DMS153 treated with DMSO at 0.1 percent for 48 hours (cell line): ENCODE results near the gene REEP6.
"Not testable (repeated sequence)": the region's sequence is repeated elsewhere in the genome, so short reads cannot be mapped to it uniquely, and the experiment has no call there.

Experiments
- DNase-seq: peaks from one replicate; lab custom pipeline; 2025; ENCODE audit not compliant: unreplicated experiment; lab: John Stamatoyannopoulos, UW

REEP6 gene

DNA sequence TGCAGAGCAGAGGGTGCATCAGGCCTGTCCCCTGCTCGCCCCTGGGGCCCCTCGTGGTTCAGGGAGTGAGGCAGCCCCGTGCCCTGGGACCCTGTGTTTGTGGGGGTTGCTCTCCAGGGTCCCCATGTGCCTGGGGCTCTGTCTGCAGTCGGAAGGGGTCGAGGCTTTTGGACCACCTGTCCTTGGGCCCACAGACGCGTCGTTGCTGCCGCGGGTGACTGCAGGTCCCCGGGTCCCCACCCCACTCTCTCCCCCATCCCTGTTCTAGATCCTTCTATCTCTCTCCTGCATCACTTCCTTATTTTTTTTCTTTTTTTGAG, 2.7 kb upstream of the REEP6 start:
- no peak for DNase-seq

DNA sequence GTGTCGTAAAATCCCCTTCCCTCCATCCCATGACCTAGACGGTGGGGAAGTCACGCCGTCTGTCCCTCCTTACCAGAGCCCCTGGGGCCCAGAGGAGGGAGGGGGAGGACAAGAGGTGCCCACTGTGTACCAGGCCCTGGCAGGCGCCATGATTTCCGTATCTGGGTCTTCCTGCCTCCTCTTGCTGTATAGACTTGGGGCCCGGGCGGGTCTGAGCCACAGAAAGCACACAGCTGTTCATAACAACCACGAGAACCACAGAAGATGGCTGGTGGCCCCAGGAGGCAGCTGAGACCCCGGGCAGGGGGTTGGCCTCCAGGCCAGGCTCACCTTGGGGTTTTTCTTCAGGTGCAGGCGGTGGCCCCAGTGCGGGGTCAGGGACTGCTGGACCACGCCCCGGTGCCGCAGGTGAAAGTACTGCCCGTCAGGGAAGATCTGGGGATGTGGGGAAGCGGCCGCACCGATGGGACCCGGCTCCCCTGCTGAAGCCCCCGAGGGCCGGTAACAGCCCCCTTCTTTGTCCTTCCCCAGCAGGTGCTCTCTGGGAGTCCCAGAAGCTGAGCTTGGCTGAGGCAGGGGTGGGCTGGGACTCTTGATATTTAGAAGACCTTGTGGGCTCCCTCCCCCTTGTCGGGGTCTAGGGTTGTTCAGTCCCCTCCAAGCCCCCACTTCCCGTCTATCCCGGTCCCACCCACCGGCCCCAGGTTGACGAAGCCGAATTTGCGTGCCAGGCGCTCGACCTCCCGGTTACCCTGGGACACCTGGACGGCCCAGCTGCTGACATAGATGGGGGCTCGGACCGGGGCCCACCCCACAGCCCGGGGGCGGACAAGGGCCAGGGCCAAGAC, 1.3 kb upstream of the REEP6 start:
- DNase-seq = no peak

DNA sequence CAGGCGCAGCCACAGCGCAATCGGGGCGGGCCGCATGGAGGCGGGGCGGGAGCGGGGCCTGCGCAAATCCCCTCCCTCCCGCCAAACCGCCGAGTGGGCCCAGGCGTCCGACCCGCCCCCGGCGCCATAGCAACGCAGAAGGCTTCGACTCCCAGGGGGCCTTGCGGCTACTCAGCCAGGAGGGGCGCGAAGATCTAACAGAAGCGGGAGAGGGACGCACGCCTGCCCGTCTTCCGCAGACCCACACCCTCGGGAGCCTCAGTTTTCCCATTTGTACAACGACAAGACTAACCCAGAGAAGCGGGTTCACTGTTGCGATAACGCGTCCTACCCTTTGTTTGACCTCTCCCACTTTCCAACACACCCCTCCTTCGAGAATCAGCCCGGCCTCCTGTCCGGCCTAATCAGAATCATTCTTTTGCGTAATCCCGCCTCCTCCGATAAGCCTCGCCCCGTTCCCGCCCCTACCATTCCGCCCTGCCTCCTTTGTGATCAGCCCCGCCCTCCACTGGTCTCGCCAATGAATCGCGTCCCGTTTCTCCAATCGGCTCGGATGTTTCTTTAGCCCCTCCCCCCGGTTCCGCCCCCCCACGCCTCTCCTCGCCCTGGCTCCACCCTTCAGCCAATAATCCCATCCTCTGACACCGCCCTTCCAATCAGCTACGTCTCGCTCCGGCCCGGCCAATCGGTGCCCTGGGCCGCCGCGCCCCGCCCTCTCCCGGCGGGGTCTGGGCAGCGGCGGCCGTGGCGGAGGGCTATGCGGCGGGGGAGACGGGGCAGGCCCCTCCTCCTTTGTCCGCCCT, 469 bp upstream of the REEP6 start, which contains the start of gene PCSK4:
Gene PCSK4, minus strand, starts transcription at position 40 of the 803 bp plus-strand sequence. Its CDS starts 4 bp downstream, at position 36.
- peak; percentile 86 for DNase-seq

GRCh38 chr19:1491849-1492170, 829 bp downstream of the REEP6 start:
- no peak for DNase-seq

- DNase-seq = no peak
These were observed 1.6 kb downstream of the REEP6 start for GRCh38 chr19:1492474-1493006.

DNA sequence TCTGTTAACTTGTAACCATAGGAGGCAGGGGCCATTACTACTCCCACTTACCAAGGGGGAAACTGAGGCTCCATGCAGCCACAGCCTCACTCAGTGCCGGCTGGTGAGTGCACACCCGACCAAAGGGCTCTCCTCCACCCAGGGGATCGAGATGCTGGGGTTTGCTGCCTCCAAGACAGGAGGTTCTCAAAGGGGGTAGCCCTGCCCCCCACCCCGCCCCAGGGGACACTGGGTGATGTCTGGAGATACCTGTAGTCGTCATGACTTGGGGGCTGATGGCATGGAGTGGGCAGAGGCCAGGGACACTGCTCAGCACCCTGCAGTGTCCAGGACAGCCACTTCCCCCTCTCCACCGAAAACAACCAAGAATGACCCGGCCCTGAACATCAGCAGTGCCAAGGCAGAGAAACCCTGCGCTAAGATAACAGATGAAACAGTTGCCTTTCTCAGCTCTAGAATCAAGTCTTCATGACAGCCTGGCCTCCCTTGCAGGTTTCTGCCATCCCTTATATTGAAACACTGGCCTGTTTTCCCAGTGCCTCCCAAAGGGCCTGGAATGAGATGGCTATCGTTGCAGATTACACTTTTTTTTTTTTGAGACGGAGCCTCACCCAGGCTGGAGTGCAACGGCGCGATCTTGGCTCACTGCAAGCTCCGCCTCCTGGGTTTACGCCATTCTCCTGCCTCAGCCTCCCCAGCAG, 3.3 kb downstream of the REEP6 start:
- DNase-seq = no peak

GRCh38 chr19:1495051-1495798, 4.2 kb downstream of the REEP6 start:
- DNase-seq = no peak

DNA sequence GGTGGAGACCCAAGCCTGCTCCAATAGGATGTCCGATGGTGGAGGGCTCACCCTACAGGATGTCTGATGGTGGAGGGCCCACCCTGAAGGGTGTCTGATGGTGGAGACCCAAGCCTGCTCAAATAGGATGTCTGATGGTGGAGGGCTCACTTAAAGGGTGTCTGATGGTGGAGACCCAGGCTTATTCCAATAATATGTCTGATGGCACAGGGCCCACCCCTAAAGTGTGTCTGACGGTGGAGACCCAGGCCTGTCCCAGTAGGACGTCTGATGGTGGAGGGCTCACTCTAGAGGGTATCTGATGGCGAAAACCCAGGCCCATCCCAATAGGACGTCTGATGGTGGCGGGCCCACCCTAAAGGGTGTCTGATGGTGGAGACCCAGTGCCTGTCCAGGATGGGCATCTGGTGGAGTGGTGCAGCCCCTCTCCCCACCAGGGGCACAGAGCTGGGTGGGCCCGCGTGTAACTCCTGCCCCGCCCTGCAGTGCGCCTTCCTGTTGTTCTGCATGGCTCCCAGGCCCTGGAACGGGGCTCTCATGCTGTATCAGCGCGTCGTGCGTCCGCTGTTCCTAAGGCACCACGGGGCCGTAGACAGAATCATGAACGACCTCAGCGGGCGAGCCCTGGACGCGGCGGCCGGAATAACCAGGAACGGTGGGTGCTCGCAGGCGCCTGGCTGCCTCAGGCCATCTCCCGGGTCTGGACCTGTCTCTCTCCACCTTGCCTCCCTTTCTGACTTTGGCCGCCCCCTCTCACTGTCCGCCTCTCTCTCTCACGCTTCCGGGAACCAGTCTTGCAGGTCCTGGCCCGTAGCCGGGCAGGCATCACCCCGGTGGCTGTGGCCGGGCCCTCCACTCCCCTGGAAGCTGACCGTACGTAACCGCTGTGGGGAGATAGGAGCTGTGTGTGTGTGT, 5.1 kb downstream of the REEP6 start:
- DNase-seq = no peak

GRCh38 chr19:1496714-1497577, 6.0 kb downstream of the REEP6 start:
- DNase-seq = no peak

GRCh38 chr19:1497578-1498235, 6.7 kb downstream of the REEP6 start:
- no peak for DNase-seq

DNA sequence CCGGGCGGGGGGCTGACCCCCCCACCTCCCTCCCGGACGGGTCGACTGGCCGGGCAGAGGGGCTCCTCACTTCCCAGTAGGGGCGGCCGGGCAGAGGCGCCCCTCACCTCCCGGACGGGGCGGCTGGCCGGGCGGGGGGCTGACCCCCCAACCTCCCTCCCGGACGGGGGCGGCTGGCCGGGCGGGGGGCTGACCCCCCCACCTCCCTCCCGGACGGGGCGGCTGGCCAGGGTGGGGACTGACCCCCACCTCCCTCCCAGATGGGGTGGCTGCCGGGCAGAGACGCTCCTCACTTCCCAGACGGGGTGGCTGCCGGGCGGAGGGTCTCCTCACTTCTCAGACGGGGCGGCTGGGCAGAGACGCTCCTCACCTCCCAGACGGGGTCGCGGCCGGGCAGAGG, 8.2 kb downstream of the REEP6 start:
- not testable (repeated sequence) for DNase-seq

- DNase-seq = no peak
These were observed 10.2 kb downstream of the REEP6 start for GRCh38 chr19:1501200-1501595.

DNA sequence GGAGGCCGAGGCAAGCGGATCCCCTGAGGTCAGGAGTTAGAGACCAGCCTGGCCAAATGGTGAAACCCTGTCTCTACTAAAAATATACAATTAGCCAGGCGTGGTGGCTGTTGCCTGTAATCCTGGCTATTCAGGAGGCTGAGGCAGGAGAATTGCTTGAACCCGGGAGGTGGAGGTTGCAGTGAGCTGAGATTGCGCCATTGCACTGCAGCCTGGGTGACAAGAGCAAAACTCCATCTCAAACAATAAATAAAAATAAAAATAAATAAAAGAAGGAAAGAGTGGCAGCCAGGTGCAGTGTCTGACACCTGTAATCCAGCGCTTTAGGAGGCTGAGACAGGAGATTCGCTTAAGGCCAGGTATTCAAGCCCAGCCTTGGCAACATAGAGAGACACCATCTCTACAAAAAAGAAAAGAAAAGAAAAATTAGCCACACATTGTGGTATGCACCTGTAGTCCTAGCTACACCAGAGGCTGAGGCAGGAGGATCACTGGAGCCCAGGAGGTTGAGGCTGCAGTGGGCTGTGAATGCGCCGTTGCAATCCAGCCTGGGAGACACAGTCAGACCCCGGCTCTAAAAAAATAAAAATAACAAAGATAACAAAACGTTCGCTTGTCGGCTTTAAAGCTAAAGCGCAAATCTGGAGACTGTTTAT, 11.6 kb downstream of the REEP6 start:
- DNase-seq = no peak

GRCh38 chr19:1503089-1503924, 12.3 kb downstream of the REEP6 start:
- DNase-seq = no peak

DNA sequence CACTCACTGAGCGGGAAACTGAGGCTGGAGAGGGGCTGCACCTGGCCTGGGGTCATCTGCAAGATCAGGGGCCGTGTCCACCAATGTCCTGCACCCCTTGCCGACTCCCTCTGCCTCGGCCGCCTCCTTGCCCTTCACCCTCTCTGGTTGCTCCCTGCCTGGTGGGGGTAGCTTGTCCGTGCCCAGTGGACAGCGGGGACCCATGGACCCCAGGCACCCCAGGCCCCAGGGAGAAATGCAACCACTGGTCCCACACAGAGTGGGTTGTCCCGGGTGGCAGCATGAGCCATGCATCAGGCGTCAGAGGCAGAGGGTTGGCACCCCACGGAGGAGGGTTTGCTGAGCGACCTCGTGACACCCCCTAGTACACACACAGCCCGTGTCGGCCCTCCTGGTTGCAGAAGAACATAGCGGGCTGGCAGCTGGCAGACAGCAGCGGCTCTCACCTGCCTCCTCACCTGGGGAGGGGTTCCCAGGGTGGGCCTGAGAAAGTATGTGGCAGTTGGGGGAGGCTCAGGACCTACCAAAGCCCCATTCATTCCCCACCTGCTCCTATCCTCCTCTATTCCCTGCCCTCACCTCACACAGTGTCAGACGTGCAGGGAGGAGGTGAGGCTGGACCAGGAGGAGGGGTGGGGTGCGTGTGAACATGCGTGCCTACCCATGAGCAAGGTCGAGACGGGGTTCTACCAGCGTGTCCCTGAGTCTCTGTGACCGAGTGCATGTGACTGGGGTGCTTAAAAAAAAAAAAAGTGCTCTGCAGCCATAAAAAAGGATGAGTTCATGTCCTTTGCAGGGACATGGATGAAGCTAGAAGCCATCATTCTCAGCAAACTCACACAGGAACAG, 13.2 kb downstream of the REEP6 start:
- DNase-seq = no peak

GRCh38 chr19:1505012-1505411, 14.0 kb downstream of the REEP6 start:
- no peak for DNase-seq
